CD4-positive, alpha-beta T cell (primary cell): ENCODE results near the gene LRSAM1. TPM values are rescaled to one million over a fixed set of nuclear protein-coding genes. Genes with fewer than 3 reads are reported as not detected.

Experiments
- ATAC-seq: fragments of 200-7000 bp; cut with Tn5 transposase; one replicate; pipeline ENCODE4 v1.10.0; 2022; ENCODE audit warnings: mild to moderate bottlenecking; ENCODE audit not compliant: poor library complexity
- CTCF ChIA-PET: fragments of 350-600 bp; sonication (Branson Sonifier 250); formaldehyde crosslinking; loops from one replicate; lab custom pipeline; 2021; ENCODE audit warnings: antibody characterized with exemption, inconsistent platforms; lab: Charles Lee
- POLR2A ChIA-PET: fragments of 350-600 bp; sonication (Branson Sonifier 250); formaldehyde crosslinking; loops from one replicate; lab custom pipeline; 2021; ENCODE audit warnings: antibody characterized with exemption, inconsistent platforms; lab: Charles Lee
- DNase-seq, 14 experiments: peaks; one replicate each; pipeline ENCODE4 v3.0.0-alpha.2; 2013 to 2020; ENCODE audit warnings: mixed read lengths in 2 of 14
- H3K27ac ChIP-seq, 2 donors: one replicate each; pipeline versions ENCODE4 v1.5.1 to v1.7.0; 2013; ENCODE audit warnings: low read length in 2 of 2, low read depth in 1 of 2, mild to moderate bottlenecking in 1 of 2
- H3K27me3 ChIP-seq, 2 experiments: 1 replicate in 1 of 2; 2 replicates in 1 of 2; pipeline versions ENCODE4 v1.6.1 to v1.7.0; 2013; ENCODE audit warnings: low read length in 2 of 2, control low read depth in 1 of 2, mild to moderate bottlenecking in 1 of 2, moderate library complexity in 1 of 2; ENCODE audit not compliant: insufficient read depth in 2 of 2, control insufficient read depth in 1 of 2
- H3K36me3 ChIP-seq: one replicate; pipeline ENCODE4 v1.6.1; 2013; ENCODE audit warnings: low read length, control low read depth; ENCODE audit not compliant: insufficient read depth
- H3K4me1 ChIP-seq: one replicate; pipeline ENCODE4 v1.6.1; 2013; ENCODE audit warnings: low read length, control low read depth; ENCODE audit not compliant: insufficient read depth
- H3K4me3 ChIP-seq: one replicate; pipeline ENCODE4 v1.5.1; 2013; ENCODE audit warnings: mild to moderate bottlenecking, low read length, moderate library complexity
- H3K9me3 ChIP-seq, 2 experiments: 1 replicate in 1 of 2; 2 replicates in 1 of 2; pipeline versions ENCODE4 v1.6.1 to v1.7.0; 2013; ENCODE audit warnings: low read length in 2 of 2, mild to moderate bottlenecking in 2 of 2, control low read depth in 1 of 2, moderate library complexity in 1 of 2; ENCODE audit not compliant: control insufficient read depth in 1 of 2, insufficient read depth in 1 of 2
- H3K27ac Mint-ChIP-seq: one replicate; pipeline ENCODE4 v1.8.0; 2020; ENCODE audit warnings: mixed read lengths
- H3K27me3 Mint-ChIP-seq: one replicate; pipeline ENCODE4 v1.8.0; 2021; ENCODE audit warnings: mixed read lengths
- H3K36me3 Mint-ChIP-seq: one replicate; pipeline ENCODE4 v1.8.0; 2021; ENCODE audit warnings: low read depth, mixed read lengths
- H3K4me1 Mint-ChIP-seq: one replicate; pipeline ENCODE4 v1.8.0; 2021; ENCODE audit warnings: low read depth, mixed read lengths
- H3K4me3 Mint-ChIP-seq: one replicate; pipeline ENCODE4 v1.8.0; 2020; ENCODE audit warnings: mild to moderate bottlenecking, mixed read lengths
- H3K9me3 Mint-ChIP-seq: one replicate; pipeline ENCODE4 v1.8.0; 2020; ENCODE audit warnings: mixed read lengths
- CTCF ChIP-seq: fragments of 200-600 bp; IDR thresholded peaks from one replicate; pipeline ENCODE4 v1.8.0; 2022; ENCODE audit warnings: antibody characterized with exemption, mild to moderate bottlenecking
- intact Hi-C, 2 experiments: fragments of 100-400 bp; cut with DNase I in 1 of 2; cut with micrococcal nuclease in 1 of 2; formaldehyde crosslinking; loops; one replicate each; pipeline versions ENCODE4 v1.15.1 to v1.9.0; 2023 to 2025; cut with DNase I, micrococcal nuclease
- total RNA-seq, 174 experiments: library from RNA in 2 of 174; stranded (reverse) in 2 of 174; gene quantifications; one replicate each; pipeline ENCODE4 v1.2.3 and lab custom pipeline; 2021 to 2026

LRSAM1 gene
- total RNA-seq, 2 experiments from 2014 or later: 11.4 to 16.0 TPM

GRCh38 chr9:127428348-127428747 is 23.0 kb upstream of the LRSAM1 start:
- Mint-ChIP-seq H3K4me3 (peak overlapping the region; percentile 38), H3K36me3 (peaks cover 75% of the 10 kb centered on the region), H3K27ac (no peak overlapping the region), H3K9me3 (no peaks in the 10 kb centered on the region), H3K4me1 (peaks cover 46% of the 10 kb centered on the region), H3K27me3 (no peaks in the 10 kb centered on the region)
- H3K36me3 ChIP-seq: peaks cover 36% of the 10 kb centered on the region
- ChIA-PET CTCF (no interaction called here), POLR2A (no interaction called here)
- no peak for ATAC-seq
- H3K4me3 ChIP-seq: no peak overlapping the region
- no peaks in the 10 kb centered on the region for H3K9me3 ChIP-seq
- peaks cover 31% of the 10 kb centered on the region for H3K4me1 ChIP-seq
- no peaks in the 10 kb centered on the region for H3K27me3 ChIP-seq
- no peak for TF ChIP-seq CTCF
- H3K27ac ChIP-seq: no peak overlapping the region
- intact Hi-C loops: loop anchor here in 1 of 2 experiments (10.0 kb wide), 1 partner anchor 514 kb away; the partner anchor contains the start of gene RALGPS1
- peak in 1 of 14 experiments; percentile 0 for DNase-seq

GRCh38 chr9:127430415-127430814 is 20.9 kb upstream of the LRSAM1 start:
- Mint-ChIP-seq H3K4me1 (peaks cover 25% of the 10 kb centered on the region), H3K27ac (no peak overlapping the region), H3K9me3 (no peaks in the 10 kb centered on the region), H3K36me3 (peaks cover 78% of the 10 kb centered on the region), H3K4me3 (no peak overlapping the region), H3K27me3 (no peaks in the 10 kb centered on the region)
- H3K36me3 ChIP-seq: peaks cover 55% of the 10 kb centered on the region
- H3K4me1 ChIP-seq: peaks cover 18% of the 10 kb centered on the region
- ChIA-PET CTCF (no interaction called here), POLR2A (no interaction called here)
- TF ChIP-seq CTCF: no peak
- H3K4me3 ChIP-seq: no peak overlapping the region
- DNase-seq (peak in 1 of 14 experiments; percentile 0), ATAC-seq (no peak)
- no peak overlapping the region for H3K27ac ChIP-seq
- H3K27me3 ChIP-seq: no peaks in the 10 kb centered on the region
- H3K9me3 ChIP-seq: no peaks in the 10 kb centered on the region
- intact Hi-C loops: no loop called here

GRCh38 chr9:127437497-127438264 is 13.6 kb upstream of the LRSAM1 start:
- Mint-ChIP-seq H3K4me1 (peaks cover 15% of the 10 kb centered on the region), H3K9me3 (no peaks in the 10 kb centered on the region), H3K4me3 (no peak overlapping the region), H3K36me3 (peaks cover 96% of the 10 kb centered on the region), H3K27ac (peak overlapping the region; percentile 63), H3K27me3 (no peaks in the 10 kb centered on the region)
- H3K36me3 ChIP-seq: peaks cover 82% of the 10 kb centered on the region
- H3K27me3 ChIP-seq: no peaks in the 10 kb centered on the region
- no peak overlapping the region for H3K27ac ChIP-seq
- no peak for TF ChIP-seq CTCF
- no peak overlapping the region for H3K4me3 ChIP-seq
- peaks cover 28% of the 10 kb centered on the region for H3K4me1 ChIP-seq
- ChIA-PET POLR2A (interaction anchor here (0.7 kb wide), 1 partner anchor 14 kb away, joined by 3 read pairs; the partner anchor contains the start of genes LRSAM1 and RPL12), CTCF (interaction anchor here (0.5 to 0.9 kb wide), 5 partner anchors 9 to 452 kb away, joined by 3 to 4 read pairs (median 3); no protein-coding TSS in a partner anchor)
- intact Hi-C loops: no loop called here
- DNase-seq (peak in 7 of 14 experiments; percentile 4 to 63 (median 34)), ATAC-seq (peak; percentile 83)
- no peaks in the 10 kb centered on the region for H3K9me3 ChIP-seq
